Activated CD8-positive, alpha-beta memory T cell treated with anti-CD3 and anti-CD28 coated beads, Interleukin-2, amount 50 U/mL, for 1 hour (primary cell): ENCODE measurements around the gene MPPED1.

Source experiments
- DNase-seq: peaks from one replicate; pipeline ENCODE4 v3.0.0-alpha.2; 2020; ENCODE audit errors: extremely low read depth

The MPPED1 gene

GRCh38 chr22:43498856-43499253 lies 87.0 kb downstream of the MPPED1 start:
- DNase-seq = no peak

GRCh38 chr22:43500792-43501785 lies 89.3 kb downstream of the MPPED1 start:
- no peak for DNase-seq

DNA sequence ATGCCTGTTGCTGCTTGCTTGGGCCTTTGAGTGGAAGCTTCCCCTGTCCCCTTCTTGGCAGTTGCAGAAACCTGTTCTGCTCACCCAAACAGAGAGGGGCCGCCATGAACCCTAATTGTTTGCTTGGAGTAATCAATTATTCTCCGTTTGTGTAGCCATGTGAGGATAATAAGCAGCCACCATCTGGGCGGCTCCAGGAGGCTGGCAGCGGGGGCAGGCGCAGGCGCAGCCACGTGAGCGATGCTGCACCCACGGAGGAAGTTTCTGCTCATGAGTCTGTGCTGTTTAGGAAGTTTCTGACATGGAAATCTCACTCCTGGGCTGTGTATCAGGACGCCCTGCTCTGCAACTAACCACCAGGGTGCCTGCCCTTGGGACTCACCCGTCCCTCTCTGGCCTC lies 90.1 kb downstream of the MPPED1 start:
- no peak for DNase-seq

GRCh38 chr22:43502306-43502874 lies 90.6 kb downstream of the MPPED1 start:
- no peak for DNase-seq

DNA sequence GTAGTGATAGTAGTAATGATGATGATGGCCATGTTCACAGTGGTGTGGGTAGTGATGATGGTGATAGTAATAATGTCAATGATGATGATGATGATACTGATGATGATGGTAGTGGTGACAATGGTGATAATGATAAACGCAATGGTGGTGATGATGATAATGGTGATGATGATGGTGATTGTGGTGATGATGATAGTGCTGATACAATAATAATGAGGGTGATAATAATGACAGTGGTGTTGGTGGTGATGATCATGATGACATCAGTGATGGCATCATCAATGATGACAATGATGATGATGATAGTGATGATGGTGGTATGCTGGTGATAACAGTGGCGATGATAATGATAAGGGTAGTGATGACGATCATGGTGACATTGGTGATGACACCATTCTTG lies 92.3 kb downstream of the MPPED1 start:
- DNase-seq = no peak

DNA sequence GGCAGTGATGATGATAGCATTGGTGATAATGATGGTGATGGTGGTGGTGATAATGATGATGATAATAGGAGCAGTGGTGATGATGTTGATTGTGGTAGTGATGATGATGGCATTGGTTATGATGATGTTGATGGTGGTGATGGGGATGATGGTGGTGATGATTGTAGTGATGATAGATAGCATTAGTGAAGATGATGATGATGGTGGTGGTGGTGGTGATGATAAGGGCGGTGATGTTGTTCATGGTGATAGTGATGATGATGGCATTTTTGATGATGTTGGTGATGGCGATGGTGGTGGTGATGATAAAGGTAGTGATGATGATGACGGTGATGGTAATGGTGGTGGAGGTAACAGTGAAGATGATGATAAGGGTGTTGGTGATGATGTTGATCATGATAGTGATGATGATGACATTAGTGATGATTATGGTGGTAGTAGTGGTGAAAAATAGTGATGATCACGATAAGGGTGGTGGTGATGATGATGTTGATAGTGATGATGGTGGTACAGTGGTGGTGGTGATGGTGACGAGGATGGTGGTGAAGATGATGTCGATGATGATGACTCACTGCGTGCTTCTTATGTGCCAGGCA lies 93.0 kb downstream of the MPPED1 start:
- no peak for DNase-seq

GRCh38 chr22:43505423-43505822 lies 93.6 kb downstream of the MPPED1 start:
- DNase-seq = no peak

- DNase-seq = no peak
These were observed 94.1 kb downstream of the MPPED1 start for GRCh38 chr22:43505896-43506295.

DNA sequence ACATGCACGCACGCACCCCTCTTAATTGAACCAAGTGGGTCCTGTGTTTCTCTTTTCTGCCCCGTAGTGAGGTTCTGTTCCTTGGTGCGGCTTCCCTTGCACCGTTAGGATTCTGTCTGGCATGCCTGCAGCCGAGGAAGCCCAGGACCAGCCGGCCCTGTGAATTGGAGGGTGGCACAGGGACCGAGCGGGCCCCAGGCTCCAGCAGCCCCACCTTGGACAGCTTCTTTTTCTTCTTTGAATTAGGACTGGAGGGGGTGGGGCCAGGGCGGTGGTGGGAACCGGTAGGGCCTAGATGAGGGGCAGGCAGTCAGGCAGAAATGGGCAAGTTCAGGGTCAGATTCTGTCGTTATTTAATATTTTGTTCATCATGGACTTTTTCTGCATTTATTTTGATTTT lies 94.7 kb downstream of the MPPED1 start:
- no peak for DNase-seq

GRCh38 chr22:43507235-43507634 lies 95.4 kb downstream of the MPPED1 start:
- DNase-seq = no peak

DNA sequence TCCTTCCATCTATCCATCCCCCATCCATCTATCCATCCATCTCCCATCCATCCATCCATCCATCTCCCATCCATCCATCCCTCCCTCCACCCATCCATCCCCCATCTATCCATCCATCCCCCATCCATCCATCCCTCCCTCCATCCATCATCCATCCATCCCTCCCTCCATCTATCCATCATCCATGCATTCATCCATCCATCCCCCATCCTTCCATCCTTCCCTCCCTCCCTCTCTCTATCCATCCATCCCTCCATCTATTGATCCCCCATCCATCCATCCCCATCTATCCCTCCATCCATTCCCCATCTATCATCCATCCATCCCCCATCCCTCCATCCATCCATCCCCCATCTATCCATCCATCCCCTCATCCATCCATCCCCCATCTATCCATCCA lies 96.7 kb downstream of the MPPED1 start:
- DNase-seq = no peak

DNA sequence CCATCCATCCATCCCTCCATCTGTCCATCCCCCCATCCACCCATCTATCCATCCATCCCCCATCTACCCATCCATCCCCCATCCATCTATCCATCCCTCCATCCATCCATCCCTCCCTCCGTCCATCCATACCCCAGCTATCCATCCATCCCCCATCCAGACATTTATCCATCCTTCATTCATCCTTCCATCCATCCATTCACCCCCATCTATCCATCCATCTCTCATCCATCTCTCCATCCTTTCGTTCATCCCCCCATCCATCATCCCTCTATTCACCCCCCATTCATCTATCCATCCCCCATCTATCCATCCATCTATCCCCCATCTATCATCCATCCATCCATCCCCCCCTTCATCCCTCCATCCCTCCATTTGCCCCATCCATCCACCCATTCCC lies 97.5 kb downstream of the MPPED1 start:
- DNase-seq = no peak

DNA sequence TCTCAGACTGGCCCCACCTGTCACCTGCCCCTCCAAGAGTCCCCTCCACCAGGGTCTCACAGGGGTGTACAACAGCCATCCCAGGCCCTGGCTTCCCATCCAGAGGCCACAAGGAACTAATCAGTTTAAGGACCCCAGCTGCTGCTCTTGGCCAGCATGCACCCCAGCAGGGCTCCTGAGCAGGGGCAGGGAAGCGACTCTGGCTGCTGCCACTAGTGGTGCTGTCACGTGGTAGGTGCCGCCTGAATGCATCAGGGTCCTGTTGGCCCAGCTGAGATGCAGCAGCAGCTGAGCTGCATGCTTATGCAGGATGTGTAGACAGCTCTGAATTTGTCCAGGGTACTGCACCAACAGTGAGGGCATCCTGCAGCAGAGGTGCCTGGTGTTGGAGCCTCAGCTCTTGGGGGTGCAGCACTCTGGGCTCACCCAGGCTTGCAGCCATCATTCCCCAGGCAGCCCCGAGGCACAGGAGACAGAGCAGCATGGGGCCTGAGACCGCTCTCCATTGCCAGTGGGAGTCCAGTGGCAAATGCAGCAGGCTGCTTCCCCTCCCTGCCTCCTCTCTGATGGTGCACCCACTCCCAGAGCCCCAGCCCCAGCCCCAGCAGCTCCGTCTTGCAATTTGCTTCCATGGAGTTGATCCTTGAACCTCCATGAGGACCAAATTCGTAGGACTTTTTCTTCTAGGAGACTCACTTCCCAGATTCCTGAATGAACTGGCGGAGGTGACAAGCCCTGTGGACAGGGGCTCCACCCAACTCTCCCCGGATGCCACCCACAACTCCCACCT lies 98.7 kb downstream of the MPPED1 start:
- DNase-seq = no peak

DNA sequence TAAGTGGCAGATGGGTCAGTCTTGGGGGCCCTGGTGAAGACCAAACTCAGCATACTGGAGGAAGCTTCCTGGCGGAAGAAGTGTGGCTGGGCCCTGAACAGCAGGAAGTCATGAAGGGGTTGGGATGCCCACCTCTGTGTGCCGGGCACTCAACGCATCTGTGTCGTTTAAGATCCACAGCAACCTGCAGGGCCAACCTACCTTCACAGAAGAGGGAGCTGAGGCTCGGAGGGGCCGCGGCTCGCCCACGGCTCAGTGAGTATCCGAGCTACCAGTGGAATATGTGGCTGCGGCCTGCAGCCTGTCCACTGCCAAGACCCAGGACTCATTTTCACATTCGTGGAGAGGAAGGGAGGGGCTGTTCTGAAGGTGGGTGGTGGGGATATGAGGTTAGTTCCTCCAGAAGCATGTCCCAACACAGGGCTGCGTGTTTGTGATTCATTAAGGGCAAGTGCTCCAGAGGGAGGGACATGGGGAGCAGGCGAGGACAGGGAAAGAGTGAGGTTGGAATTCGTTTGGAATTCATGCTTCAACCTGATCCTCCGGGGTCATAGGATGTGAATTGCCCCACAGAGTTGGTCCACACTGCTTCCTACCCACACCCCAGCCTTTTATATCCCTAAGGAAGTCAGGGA lies 99.6 kb downstream of the MPPED1 start:
- no peak for DNase-seq

- DNase-seq = no peak
These were observed 100.5 kb downstream of the MPPED1 start for GRCh38 chr22:43512279-43512678.

DNA sequence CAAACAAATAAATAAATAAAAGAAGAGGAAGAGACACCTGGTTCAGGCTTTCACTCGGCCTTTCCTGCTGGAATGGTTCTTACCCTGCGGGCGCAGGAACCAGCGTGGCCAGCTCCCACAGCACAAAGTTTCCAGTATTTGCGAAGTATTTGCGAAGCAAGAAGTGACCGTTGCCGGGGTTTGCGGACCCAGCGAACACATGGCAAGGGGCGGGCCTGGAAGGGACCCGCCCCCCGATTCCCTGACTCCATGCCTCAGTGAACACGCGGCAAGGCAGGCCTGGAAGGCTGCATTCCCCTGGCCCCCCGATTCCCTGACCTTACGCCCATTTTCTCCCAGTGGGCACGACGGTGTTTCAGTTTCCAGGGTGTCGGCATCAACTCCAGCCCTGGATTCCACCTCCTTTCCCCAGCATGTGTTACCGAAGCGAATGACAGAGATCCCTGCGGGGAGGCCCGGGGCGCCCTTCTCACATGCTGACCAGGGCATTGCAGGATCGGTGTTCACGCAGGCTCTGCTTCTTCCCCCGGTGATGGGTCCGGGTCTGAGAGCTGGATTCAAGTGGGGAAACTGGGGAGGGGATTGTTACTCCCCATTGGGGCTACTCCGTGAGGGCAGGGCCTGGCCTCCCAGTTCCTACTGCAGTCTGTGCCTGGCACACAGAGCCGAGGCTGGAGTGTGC lies 102.8 kb downstream of the MPPED1 start:
- no peak for DNase-seq

DNA sequence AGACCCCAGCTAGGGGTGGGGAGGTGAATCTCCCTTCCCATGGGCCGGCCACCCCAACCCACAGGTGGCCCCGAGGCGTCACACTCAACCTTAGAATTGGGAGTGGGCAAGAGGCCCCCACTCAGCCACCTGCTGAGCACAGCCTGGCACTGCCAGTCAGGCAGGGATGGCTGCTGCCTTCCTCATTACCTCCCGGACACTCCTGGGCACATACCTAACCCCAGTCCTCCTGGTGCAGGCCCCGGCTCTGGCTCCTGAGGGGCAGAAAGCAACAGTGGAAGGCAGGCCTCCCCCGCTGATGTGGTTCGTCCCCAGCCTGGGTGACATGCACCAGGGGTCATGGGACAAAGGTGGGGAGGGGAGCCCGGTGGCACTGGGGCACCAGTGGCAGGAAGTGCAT lies 103.6 kb downstream of the MPPED1 start:
- no peak for DNase-seq

GRCh38 chr22:43515902-43516301 lies 104.1 kb downstream of the MPPED1 start:
- DNase-seq = no peak

DNA sequence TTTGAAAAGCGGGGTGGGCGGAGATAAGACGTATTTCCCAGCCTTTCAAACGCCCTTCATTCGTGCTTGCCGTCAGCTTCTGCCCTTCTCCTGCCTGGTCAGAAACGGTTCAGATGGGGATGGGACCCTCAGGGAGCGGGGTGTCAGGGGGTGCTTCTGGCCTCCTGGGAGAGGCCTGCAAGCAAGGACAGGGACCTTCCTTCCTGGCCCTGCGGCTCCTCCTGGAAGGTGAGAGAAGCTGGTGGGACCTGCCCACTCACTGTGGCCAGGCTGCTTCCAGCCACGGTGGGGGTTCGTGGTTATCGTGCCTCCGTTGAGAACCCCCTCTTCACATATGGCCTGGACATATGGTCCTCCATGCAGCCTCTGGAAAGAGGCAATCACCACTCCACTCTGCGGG lies 104.6 kb downstream of the MPPED1 start:
- DNase-seq = no peak

GRCh38 chr22:43516996-43517635 lies 105.3 kb downstream of the MPPED1 start:
- no peak for DNase-seq

- no peak for DNase-seq
These were observed 108.8 kb downstream of the MPPED1 start for GRCh38 chr22:43520632-43521039.
